Measurements from ENCODE around the gene ANKZF1.

DNA sequence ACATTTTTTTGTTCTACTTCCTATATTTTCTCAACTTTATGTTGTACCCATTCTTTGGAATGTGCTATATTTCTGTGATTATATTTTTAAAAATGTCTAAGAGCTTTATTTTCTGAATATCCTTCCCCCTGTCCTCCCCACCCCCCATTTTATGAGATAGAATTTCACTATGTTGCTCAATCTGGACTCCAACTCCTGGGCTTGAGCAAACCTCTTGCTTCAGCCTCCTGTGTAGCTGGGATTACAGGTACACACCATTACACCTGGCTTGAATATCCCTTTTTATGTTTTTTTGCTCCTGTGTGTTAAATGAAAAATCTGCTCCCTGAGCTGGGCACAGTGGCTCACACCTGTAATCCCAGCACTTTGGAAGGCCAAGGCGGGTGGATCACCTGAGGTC lies 32.2 kb upstream of the ANKZF1 start:
- TF ChIP-seq, protein P1, sequence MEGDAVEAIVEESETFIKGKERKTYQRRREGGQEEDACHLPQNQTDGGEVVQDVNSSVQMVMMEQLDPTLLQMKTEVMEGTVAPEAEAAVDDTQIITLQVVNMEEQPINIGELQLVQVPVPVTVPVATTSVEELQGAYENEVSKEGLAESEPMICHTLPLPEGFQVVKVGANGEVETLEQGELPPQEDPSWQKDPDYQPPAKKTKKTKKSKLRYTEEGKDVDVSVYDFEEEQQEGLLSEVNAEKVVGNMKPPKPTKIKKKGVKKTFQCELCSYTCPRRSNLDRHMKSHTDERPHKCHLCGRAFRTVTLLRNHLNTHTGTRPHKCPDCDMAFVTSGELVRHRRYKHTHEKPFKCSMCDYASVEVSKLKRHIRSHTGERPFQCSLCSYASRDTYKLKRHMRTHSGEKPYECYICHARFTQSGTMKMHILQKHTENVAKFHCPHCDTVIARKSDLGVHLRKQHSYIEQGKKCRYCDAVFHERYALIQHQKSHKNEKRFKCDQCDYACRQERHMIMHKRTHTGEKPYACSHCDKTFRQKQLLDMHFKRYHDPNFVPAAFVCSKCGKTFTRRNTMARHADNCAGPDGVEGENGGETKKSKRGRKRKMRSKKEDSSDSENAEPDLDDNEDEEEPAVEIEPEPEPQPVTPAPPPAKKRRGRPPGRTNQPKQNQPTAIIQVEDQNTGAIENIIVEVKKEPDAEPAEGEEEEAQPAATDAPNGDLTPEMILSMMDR (IDR thresholded peaks at IDR 0.05): no peak
- no peak for TF ChIP-seq POLR2A (IDR thresholded peaks at IDR 0.05)
